HEK293T (cell line): ENCODE measurements around the gene GNA12.

ENCODE experiments used
- CTCF ChIA-PET: fragments of 350-600 bp; formaldehyde crosslinking; extraction: SDS; loops from one replicate; lab custom pipeline; 2021; ENCODE audit warnings: antibody characterized with exemption, inconsistent platforms; lab: Yijun Ruan, JAX
- POLR2A ChIA-PET: fragments of 350-600 bp; formaldehyde crosslinking; extraction: SDS; loops from one replicate; lab custom pipeline; 2020; ENCODE audit warnings: antibody characterized with exemption, inconsistent platforms; lab: Yijun Ruan, JAX
- DNase-seq: peaks from one replicate; pipeline ENCODE4 v3.0.0; 2012; ENCODE audit warnings: mixed read lengths; ENCODE audit errors: extremely low spot score
- ARNT ChIP-seq: fragments of 450-650 bp; IDR thresholded peaks from 2 replicates; pipeline ENCODE4 v1.6.1; 2017; ENCODE audit warnings: mild to moderate bottlenecking
- BHLHE40 ChIP-seq: fragments of 450-650 bp; IDR thresholded peaks from 2 replicates; pipeline ENCODE4 v1.6.1; 2016; ENCODE audit warnings: mild to moderate bottlenecking, moderate library complexity, borderline replicate concordance
- CTBP1 ChIP-seq: fragments of 450-650 bp; IDR thresholded peaks from 2 replicates; pipeline ENCODE4 v1.6.1; 2016; ENCODE audit warnings: borderline replicate concordance
- ELF4 ChIP-seq: fragments of 450-650 bp; IDR thresholded peaks from 2 replicates; pipeline ENCODE4 v1.6.1; 2017; ENCODE audit warnings: antibody characterized with exemption
- FOXA1 ChIP-seq: fragments of 450-650 bp; IDR thresholded peaks from 2 replicates; pipeline ENCODE4 v1.6.1; 2016; ENCODE audit warnings: mild to moderate bottlenecking
- FOXK2 ChIP-seq: fragments of 450-650 bp; IDR thresholded peaks from 2 replicates; pipeline ENCODE4 v1.6.1; 2016; ENCODE audit warnings: mild to moderate bottlenecking
- FOXM1 ChIP-seq: fragments of 450-650 bp; IDR thresholded peaks from 2 replicates; pipeline ENCODE4 v1.6.1; 2017; ENCODE audit warnings: mild to moderate bottlenecking, borderline replicate concordance
- HDGF ChIP-seq: fragments of 450-650 bp; IDR thresholded peaks from 2 replicates; pipeline ENCODE4 v1.6.1; 2017; ENCODE audit warnings: antibody characterized with exemption, borderline replicate concordance
- L3MBTL2 ChIP-seq: fragments of 450-650 bp; conservative IDR thresholded peaks from 2 replicates; pipeline ENCODE4 v1.6.1; 2016; ENCODE audit warnings: mild to moderate bottlenecking
- LEF1 ChIP-seq: fragments of 450-650 bp; IDR thresholded peaks from 2 replicates; pipeline ENCODE4 v1.6.1; 2017; ENCODE audit warnings: mild to moderate bottlenecking, borderline replicate concordance
- NFRKB ChIP-seq: fragments of 450-650 bp; IDR thresholded peaks from 2 replicates; pipeline ENCODE4 v1.6.1; 2016; ENCODE audit warnings: mild to moderate bottlenecking, moderate library complexity
- SP1 ChIP-seq: fragments of 450-650 bp; IDR thresholded peaks from 2 replicates; pipeline ENCODE4 v1.6.1; 2017
- SUZ12 ChIP-seq: fragments of 450-650 bp; IDR thresholded peaks from 2 replicates; pipeline ENCODE4 v1.6.1; 2016; ENCODE audit warnings: mild to moderate bottlenecking
- TARDBP ChIP-seq: fragments of 450-650 bp; IDR thresholded peaks from 2 replicates; pipeline ENCODE4 v1.6.1; 2016
- ZNF384 ChIP-seq: fragments of 450-650 bp; IDR thresholded peaks from 2 replicates; pipeline ENCODE4 v1.6.1; 2016
- TF ChIP-seq, protein P1 (sequence below): fragments of 450-650 bp; IDR thresholded peaks from 2 replicates; pipeline ENCODE4 v1.6.1; 2016

Gene GNA12

DNA sequence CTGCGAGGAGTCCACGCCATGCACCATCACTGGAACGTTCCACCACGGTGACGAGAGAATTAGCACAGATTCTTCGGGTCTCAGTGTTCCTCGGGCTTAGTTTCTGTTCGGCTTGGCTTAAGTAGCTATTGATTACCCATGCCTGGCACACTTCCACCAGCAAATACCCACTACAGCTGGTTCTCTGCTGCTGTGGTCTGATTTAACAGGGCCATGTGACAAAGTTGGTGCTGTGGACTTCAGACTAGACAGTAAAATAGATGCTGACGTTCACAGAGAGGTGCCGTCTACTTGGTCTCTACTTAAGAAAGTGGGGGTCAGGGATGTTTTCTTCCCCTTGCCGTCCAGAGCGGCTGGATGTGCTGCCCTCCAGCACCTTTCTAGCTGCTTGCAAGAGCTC, 11.6 kb downstream of the GNA12 start:
- CTCF ChIA-PET = interaction anchor here (0.6 kb wide), 1 partner anchor 72 kb away, joined by 3 read pairs; no protein-coding TSS in a partner anchor
- POLR2A ChIA-PET = no interaction called here
- TF ChIP-seq HDGF (no peak), FOXA1 (no peak)
- TF ChIP-seq, protein P1, sequence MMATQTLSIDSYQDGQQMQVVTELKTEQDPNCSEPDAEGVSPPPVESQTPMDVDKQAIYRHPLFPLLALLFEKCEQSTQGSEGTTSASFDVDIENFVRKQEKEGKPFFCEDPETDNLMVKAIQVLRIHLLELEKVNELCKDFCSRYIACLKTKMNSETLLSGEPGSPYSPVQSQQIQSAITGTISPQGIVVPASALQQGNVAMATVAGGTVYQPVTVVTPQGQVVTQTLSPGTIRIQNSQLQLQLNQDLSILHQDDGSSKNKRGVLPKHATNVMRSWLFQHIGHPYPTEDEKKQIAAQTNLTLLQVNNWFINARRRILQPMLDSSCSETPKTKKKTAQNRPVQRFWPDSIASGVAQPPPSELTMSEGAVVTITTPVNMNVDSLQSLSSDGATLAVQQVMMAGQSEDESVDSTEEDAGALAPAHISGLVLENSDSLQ = no peak
- no peak for DNase-seq

DNA sequence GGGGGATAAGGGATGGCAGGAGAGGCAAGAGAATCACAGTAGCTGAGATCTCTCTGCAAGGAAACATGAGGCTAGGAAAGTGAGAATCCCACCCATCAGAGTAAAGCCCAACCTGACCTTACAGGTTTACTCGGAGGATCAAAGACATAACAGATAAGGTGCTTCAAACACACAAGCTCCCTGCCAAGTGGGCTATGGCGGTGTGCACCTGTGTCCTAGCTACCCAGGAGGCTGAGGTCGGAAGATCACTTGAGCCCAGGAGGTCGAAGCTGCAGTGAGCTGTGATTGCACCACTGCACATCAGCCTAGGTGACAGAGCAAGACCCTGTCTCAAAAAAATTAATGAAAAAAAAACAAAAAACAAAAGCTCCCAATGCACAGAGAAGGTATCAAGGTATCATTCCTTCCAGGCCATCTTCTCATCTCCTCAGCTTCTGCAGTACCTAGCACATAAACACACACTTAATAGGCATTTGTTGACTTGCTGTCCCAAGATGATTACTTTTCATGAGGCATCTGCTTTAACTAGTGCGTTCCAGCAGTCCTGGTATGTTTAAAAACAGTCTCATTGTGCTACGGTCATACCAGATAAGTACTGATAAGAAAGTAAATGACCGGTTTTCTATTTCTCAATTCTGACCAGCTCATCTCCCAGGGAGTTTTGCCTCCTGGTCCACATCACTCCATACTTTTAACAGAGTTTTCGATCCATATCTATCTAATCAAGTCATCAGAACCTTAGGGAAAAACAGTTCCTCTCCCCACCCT, 13.3 kb downstream of the GNA12 start:
- no peak for DNase-seq
- ChIA-PET POLR2A (interaction anchor here (1.6 kb wide), 1 partner anchor 23 kb away, joined by 3 read pairs; no protein-coding TSS in a partner anchor), CTCF (no interaction called here)
- TF ChIP-seq CTBP1 (no peak), TARDBP (no peak), ZNF384 (no peak), ELF4 (no peak), BHLHE40 (no peak), FOXK2 (no peak), HDGF (no peak), LEF1 (no peak), ARNT (no peak)

DNA sequence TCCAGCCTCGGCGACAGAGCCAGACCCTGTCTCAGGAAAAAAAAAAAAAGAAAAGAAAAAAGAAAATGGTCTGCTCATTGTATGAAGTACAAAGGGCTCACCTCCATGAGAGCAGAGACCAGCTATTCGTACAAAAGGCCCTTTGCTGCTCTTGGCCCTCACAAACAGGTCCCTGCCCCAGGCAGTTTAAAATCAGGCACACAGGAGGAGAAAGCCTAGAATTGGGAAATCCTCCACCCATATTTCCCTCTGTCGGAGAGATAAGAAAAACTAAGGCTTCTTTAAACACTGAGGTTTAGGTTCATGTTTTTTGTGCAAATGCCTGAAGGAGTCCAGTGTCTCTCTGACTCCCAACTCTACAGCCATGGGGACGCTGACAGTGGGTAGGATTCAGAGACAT, 15.1 kb downstream of the GNA12 start:
- ChIA-PET CTCF (no interaction called here), POLR2A (no interaction called here)
- no peak for DNase-seq
- no peak for TF ChIP-seq TARDBP
- no peak for TF ChIP-seq SP1

DNA sequence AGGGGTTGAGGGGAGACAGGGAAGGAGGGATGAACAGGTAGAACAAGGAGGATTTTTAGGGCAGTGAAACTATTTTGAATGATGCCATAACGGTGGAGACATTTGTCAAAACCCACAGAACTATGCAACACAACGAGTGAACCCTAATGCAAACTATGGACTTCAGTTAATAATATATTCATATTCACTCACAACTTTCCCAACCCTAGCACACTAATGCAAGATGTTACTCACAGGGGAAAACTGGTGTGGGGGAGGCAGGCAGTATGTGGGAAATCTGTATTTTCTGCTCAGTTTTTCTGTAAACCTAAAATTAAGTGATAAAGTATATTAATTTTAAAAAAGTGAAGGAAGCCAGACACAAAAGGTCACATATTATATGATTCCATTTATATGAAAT, 17.3 kb downstream of the GNA12 start:
- CTCF ChIA-PET = no interaction called here
- no peak for DNase-seq
- POLR2A ChIA-PET = no interaction called here
- TF ChIP-seq FOXA1 (no peak), ARNT (no peak), SUZ12 (no peak), SP1 (no peak), BHLHE40 (no peak), FOXM1 (no peak), CTBP1 (no peak), ELF4 (no peak)

DNA sequence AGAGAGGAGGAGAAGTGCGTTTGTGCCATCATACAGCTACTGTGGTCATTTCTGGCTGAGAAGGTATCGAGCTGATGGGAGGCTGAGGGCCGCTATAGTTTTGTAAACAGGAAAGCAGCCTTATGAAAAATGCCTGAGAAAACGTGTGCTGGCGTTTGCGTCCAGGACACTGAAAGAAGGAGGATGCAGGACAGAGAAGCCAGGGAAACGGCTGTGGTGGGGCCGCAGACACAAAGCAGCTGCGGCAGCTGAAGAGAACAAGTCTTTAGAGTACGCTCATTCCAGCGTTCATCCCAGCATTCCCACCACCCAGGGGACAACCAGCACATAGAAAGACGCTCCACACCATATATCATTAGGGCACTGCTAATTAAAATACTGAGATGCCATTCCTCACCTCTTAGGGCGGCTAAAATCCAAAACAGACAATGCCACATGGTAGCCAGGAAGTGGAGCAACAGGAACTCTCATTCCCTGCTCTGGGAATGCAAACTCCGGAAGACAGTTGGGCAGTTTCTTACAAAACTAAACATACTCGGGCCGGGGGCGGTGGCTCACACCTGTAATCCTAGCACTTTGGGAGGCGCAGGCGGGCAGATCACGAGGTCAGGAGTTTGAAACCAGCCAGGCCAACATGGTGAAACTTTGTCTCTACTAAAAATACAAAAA, 18.4 kb downstream of the GNA12 start:
- CTCF ChIA-PET = interaction anchor here (0.7 to 1.6 kb wide), 2 partner anchors 11 to 13 kb away, joined by 3 to 4 read pairs; no protein-coding TSS in a partner anchor
- TF ChIP-seq ELF4 (no peak), NFRKB (no peak), ZNF384 (no peak), FOXA1 (no peak), BHLHE40 (no peak), CTBP1 (no peak), TARDBP (no peak), L3MBTL2 (no peak), LEF1 (no peak), ARNT (no peak), HDGF (no peak), FOXK2 (no peak), FOXM1 (no peak), SP1 (no peak), SUZ12 (no peak)
- no peak for DNase-seq
- POLR2A ChIA-PET = no interaction called here

DNA sequence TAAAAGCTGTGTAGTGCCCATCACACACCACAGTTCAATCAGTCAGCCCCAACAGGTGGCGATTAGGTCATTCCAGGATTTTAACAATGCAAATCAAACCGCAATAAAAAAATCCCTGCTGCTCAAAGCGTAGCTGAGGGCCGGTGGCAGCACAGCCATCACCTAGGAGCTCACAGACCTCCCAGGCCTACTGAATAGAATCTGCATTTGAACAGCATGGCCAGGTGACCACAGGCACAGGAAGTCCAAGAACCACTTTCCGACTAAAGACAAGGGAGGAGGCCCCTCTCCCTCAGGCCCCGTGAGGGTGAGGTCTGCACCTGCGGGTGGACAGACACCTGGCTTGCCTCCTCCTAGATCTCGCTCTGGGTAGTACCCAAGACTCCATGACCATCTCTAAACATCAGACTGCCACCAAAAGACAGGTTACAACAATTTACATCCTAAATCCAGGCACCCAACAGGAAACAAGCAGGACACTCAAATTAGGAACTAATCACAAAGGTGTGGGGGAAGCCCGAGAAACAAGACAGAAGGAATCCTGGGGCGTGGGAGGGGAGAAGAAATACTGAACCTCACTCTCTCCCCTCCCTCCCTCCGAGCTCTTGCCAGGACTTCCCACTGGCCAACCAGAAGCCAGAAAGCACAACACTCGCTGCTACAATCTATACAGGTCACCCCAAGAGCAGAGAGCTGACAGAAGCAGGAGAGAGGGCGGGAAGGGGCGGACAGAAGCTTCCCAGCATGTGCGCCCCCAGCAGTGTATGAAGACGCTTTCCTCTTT, 19.2 kb downstream of the GNA12 start:
- DNase-seq = no peak
- POLR2A ChIA-PET = no interaction called here
- CTCF ChIA-PET = interaction anchor here (0.7 to 1.6 kb wide), 2 partner anchors 10 to 12 kb away, joined by 3 to 4 read pairs; no protein-coding TSS in a partner anchor
- no peak for TF ChIP-seq BHLHE40
- TF ChIP-seq SP1 = no peak
- TF ChIP-seq HDGF = no peak
- no peak for TF ChIP-seq FOXA1
- TF ChIP-seq L3MBTL2 = no peak
- TF ChIP-seq ZNF384 = no peak
- no peak for TF ChIP-seq TARDBP
- no peak for TF ChIP-seq CTBP1
- TF ChIP-seq, protein P1 = no peak
- TF ChIP-seq FOXM1 = no peak
- TF ChIP-seq SUZ12 = no peak
- no peak for TF ChIP-seq ARNT
- no peak for TF ChIP-seq NFRKB
- TF ChIP-seq ELF4 = no peak
- no peak for TF ChIP-seq LEF1
- TF ChIP-seq FOXK2 = no peak
